HG03521 (cell line): Measurements from ENCODE around the gene TTC3.
"Not testable (repeated sequence)": the region's sequence is repeated elsewhere in the genome, so short reads cannot be mapped to it uniquely, and the experiment has no call there.

ENCODE experiments used
- ATAC-seq: cut with Tn5 transposase; IDR thresholded peaks from one replicate; pipeline ENCODE4 v1.9.1; 2021; ENCODE audit warnings: mild to moderate bottlenecking, moderate library complexity; ENCODE audit not compliant: unreplicated experiment

The TTC3 gene

GRCh38 chr21:37093977-37094376, 20.9 kb downstream of the TTC3 start:
- no peak for ATAC-seq

- ATAC-seq: no peak
Observed at GRCh38 chr21:37095821-37096220, 22.8 kb downstream of the TTC3 start.

GRCh38 chr21:37098751-37099150, 25.7 kb downstream of the TTC3 start:
- no peak for ATAC-seq

GRCh38 chr21:37100316-37100715, 27.3 kb downstream of the TTC3 start:
- no peak for ATAC-seq

GRCh38 chr21:37101384-37101783, 28.3 kb downstream of the TTC3 start:
- ATAC-seq: no peak

GRCh38 chr21:37102746-37103145, 29.7 kb downstream of the TTC3 start:
- not testable (repeated sequence) for ATAC-seq

- ATAC-seq: no peak
Observed at GRCh38 chr21:37106998-37107397, 33.9 kb downstream of the TTC3 start.

GRCh38 chr21:37111029-37111428, 38.0 kb downstream of the TTC3 start:
- ATAC-seq: not testable (repeated sequence)

GRCh38 chr21:37114301-37114700, 41.2 kb downstream of the TTC3 start:
- ATAC-seq: not testable (repeated sequence)

- not testable (repeated sequence) for ATAC-seq
Observed at GRCh38 chr21:37116459-37116858, 43.4 kb downstream of the TTC3 start.

GRCh38 chr21:37117204-37117603, 44.1 kb downstream of the TTC3 start:
- ATAC-seq: no peak

GRCh38 chr21:37118187-37118826, 45.3 kb downstream of the TTC3 start:
- no peak for ATAC-seq

GRCh38 chr21:37119421-37120218, 46.6 kb downstream of the TTC3 start:
- no peak for ATAC-seq

- ATAC-seq: no peak
Observed at GRCh38 chr21:37128076-37128475, 55.0 kb downstream of the TTC3 start.

GRCh38 chr21:37130971-37131370, 57.9 kb downstream of the TTC3 start:
- ATAC-seq: no peak

- no peak for ATAC-seq
Observed at GRCh38 chr21:37136261-37136660, 63.2 kb downstream of the TTC3 start.

- ATAC-seq: no peak
Observed at GRCh38 chr21:37136744-37137143, 63.7 kb downstream of the TTC3 start.

GRCh38 chr21:37139154-37139553, 66.1 kb downstream of the TTC3 start:
- no peak for ATAC-seq

- ATAC-seq: no peak
Observed at GRCh38 chr21:37139902-37140301, 66.8 kb downstream of the TTC3 start.

- ATAC-seq: not testable (repeated sequence)
Observed at GRCh38 chr21:37143392-37143791, 70.3 kb downstream of the TTC3 start.

- ATAC-seq: no peak
Observed at GRCh38 chr21:37145635-37146111, 72.6 kb downstream of the TTC3 start.
